Neuronal stem cell (in vitro differentiated cells): ENCODE data around the gene TRIP4.

Experiments
- DNase-seq: peaks from one replicate; pipeline ENCODE4 v3.0.0-alpha.2; 2013; ENCODE audit warnings: low spot score
- H2AFZ ChIP-seq: one replicate; pipeline ENCODE4 v1.6.1; 2013; ENCODE audit warnings: mild to moderate bottlenecking, low read length, inconsistent platforms
- H2AK5ac ChIP-seq: 2 replicates; pipeline ENCODE4 v1.6.1; 2013; ENCODE audit warnings: low read depth, mild to moderate bottlenecking, inconsistent platforms, low read length, moderate library complexity, mixed read lengths
- H2BK120ac ChIP-seq: 2 replicates; pipeline ENCODE4 v1.6.1; 2013; ENCODE audit warnings: low read depth, mild to moderate bottlenecking, inconsistent platforms, low read length, moderate library complexity, mixed read lengths
- H2BK12ac ChIP-seq: one replicate; pipeline ENCODE4 v1.6.1; 2013; ENCODE audit warnings: low read length, inconsistent platforms
- H2BK15ac ChIP-seq: 2 replicates; pipeline ENCODE4 v1.6.1; 2013; ENCODE audit warnings: mild to moderate bottlenecking, low read length, inconsistent platforms, mixed read lengths
- H2BK5ac ChIP-seq: one replicate; pipeline ENCODE4 v1.6.1; 2013; ENCODE audit warnings: inconsistent platforms, mild to moderate bottlenecking, low read length, moderate library complexity
- H3K14ac ChIP-seq: one replicate; pipeline ENCODE4 v1.6.1; 2013; ENCODE audit warnings: low read length, inconsistent platforms
- H3K18ac ChIP-seq: 2 replicates; pipeline ENCODE4 v1.6.1; 2013; ENCODE audit warnings: low read length, inconsistent platforms
- H3K23ac ChIP-seq: 2 replicates; pipeline ENCODE4 v1.6.1; 2013; ENCODE audit warnings: low read depth, mild to moderate bottlenecking, mixed read lengths, low read length, inconsistent platforms; ENCODE audit not compliant: poor library complexity
- H3K27ac ChIP-seq: replicated peaks from 3 replicates; pipeline ENCODE4 v1.5.1; 2013; ENCODE audit warnings: low read length, inconsistent platforms
- H3K27me3 ChIP-seq, 3 experiments: 2 replicates each; pipeline ENCODE4 v1.6.1; 2013; ENCODE audit warnings: low read length in 3 of 3, mild to moderate bottlenecking in 2 of 3, inconsistent platforms in 1 of 3, low read depth in 1 of 3, mixed read lengths in 1 of 3, moderate library complexity in 1 of 3; ENCODE audit not compliant: control insufficient read depth in 3 of 3, insufficient read depth in 3 of 3
- H3K36me3 ChIP-seq, 2 donors: replicated peaks in 1 of 2; 2 replicates each; pipeline ENCODE4 v1.6.1; 2013; ENCODE audit warnings: low read length in 2 of 2; ENCODE audit not compliant: control insufficient read depth in 2 of 2, insufficient read depth in 2 of 2
- H3K4ac ChIP-seq: 2 replicates; pipeline ENCODE4 v1.6.1; 2013; ENCODE audit warnings: inconsistent platforms, mild to moderate bottlenecking, low read length, moderate library complexity
- H3K4me1 ChIP-seq, 2 donors: 1 replicate in 1 of 2; 2 replicates in 1 of 2; pipeline ENCODE4 v1.6.1; 2013; ENCODE audit warnings: low read length in 2 of 2, low read depth in 1 of 2; ENCODE audit not compliant: control insufficient read depth in 2 of 2, insufficient read depth in 1 of 2
- H3K4me2 ChIP-seq: one replicate; pipeline ENCODE4 v1.6.1; 2013; ENCODE audit warnings: mild to moderate bottlenecking, low read length, inconsistent platforms; ENCODE audit not compliant: insufficient read depth, poor library complexity, severe bottlenecking
- H3K4me3 ChIP-seq, 2 donors: 2 replicates each; pipeline ENCODE4 v1.5.1; 2013; ENCODE audit warnings: low read length in 2 of 2, mild to moderate bottlenecking in 2 of 2, inconsistent platforms in 1 of 2, moderate library complexity in 1 of 2
- H3K79me1 ChIP-seq: one replicate; pipeline ENCODE4 v1.6.1; 2013; ENCODE audit warnings: low read depth, mild to moderate bottlenecking, inconsistent platforms, low read length, moderate library complexity
- H3K9ac ChIP-seq: one replicate; pipeline ENCODE4 v1.6.1; 2013; ENCODE audit warnings: mild to moderate bottlenecking, low read depth, low read length, inconsistent platforms; ENCODE audit not compliant: poor library complexity
- H3K9me3 ChIP-seq, 2 donors: replicated peaks in 1 of 2; 2 replicates each; pipeline versions ENCODE3 to v1.6.1; 2013; ENCODE audit warnings: low read length in 2 of 2, mild to moderate bottlenecking in 2 of 2, inconsistent platforms in 1 of 2, low read depth in 1 of 2, mixed read lengths in 1 of 2, moderate library complexity in 1 of 2; ENCODE audit not compliant: control insufficient read depth in 2 of 2, insufficient read depth in 1 of 2
- H4K8ac ChIP-seq: one replicate; pipeline ENCODE4 v1.6.1; 2013; ENCODE audit warnings: low read depth, mild to moderate bottlenecking, inconsistent platforms, low read length, moderate library complexity
- H4K91ac ChIP-seq: one replicate; pipeline ENCODE4 v1.6.1; 2013; ENCODE audit warnings: low read length, low read depth, mild to moderate bottlenecking, inconsistent platforms; ENCODE audit not compliant: poor library complexity
- WGBS, 2 donors: extraction: QIAGEN DNeasy Blood & Tissue Kit; methylation state at CpG; one replicate each; pipeline ENCODE4 v1.1.7; 2013; ENCODE audit warnings: missing lambda C conversion rate in 2 of 2, mixed read lengths in 1 of 2; ENCODE audit not compliant: insufficient read length in 2 of 2, insufficient replicate concordance in 1 of 2; ENCODE audit errors: extremely low coverage in 2 of 2; 5-methylcytosine and 5-hydroxymethylcytosine counted together

TRIP4 gene

GRCh38 chr15:64476550-64476949 lies 88.9 kb downstream of the TRIP4 start:
- DNase-seq = no peak
- Histone ChIP-seq H3K4me3 (no peak overlapping the region), H2BK12ac (no peak overlapping the region), H3K18ac (no peak overlapping the region), H4K91ac (no peak overlapping the region), H4K8ac (no peak overlapping the region), H3K36me3 (peaks cover 0 to 43% of the 10 kb centered on the region in 2 donors), H2AK5ac (no peak overlapping the region), H3K14ac (no peak overlapping the region), H3K79me1 (peaks cover 4% of the 10 kb centered on the region), H3K27me3 (no peaks in the 10 kb centered on the region), H3K4me1 (no peaks in the 10 kb centered on the region), H3K23ac (no peak overlapping the region), H3K9ac (no peak overlapping the region), H2BK15ac (no peak overlapping the region), H3K27ac (no peak overlapping the region), H2BK5ac (no peak overlapping the region), H2AFZ (no peak overlapping the region), H3K4me2 (no peak overlapping the region), H2BK120ac (no peak overlapping the region), H3K9me3 (no peaks in the 10 kb centered on the region), H3K4ac (no peak overlapping the region)
- WGBS, 2 donors = no CpG with 5 or more reads among the region's 1 CpG

DNA sequence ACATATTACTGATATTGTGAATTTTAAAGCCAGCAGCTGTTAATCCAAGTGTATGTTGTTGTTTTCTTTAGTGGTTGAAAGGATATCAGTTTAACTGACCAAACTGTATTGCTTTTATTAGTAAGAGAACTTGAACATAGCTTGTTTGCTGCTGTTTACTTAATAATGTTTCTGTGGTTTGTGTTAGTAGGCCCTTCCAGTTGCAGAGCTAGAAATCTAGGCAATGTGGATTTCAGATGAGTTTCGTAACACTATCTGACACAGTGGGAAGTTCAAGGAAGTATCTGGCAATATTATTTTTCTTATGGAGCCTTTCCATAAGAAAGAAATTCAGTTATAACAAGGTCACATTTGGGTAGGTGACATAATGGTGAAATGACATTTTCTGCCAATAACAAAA lies 91.2 kb downstream of the TRIP4 start:
- H2BK120ac ChIP-seq = no peak overlapping the region
- no peak overlapping the region for H3K4me3 ChIP-seq
- H3K4ac ChIP-seq = no peak overlapping the region
- no peak overlapping the region for H4K91ac ChIP-seq
- H4K8ac ChIP-seq = no peak overlapping the region
- H3K9me3 ChIP-seq = no peaks in the 10 kb centered on the region
- H3K9ac ChIP-seq = no peak overlapping the region
- H3K36me3 ChIP-seq = peaks cover 1 to 42% of the 10 kb centered on the region in 2 donors
- WGBS, 2 donors = no CpG with 5 or more reads among the region's 1 CpG
- no peaks in the 10 kb centered on the region for H3K27me3 ChIP-seq
- H2AFZ ChIP-seq = no peak overlapping the region
- no peak overlapping the region for H2BK12ac ChIP-seq
- no peak for DNase-seq
- no peaks in the 10 kb centered on the region for H3K4me1 ChIP-seq
- no peak overlapping the region for H3K27ac ChIP-seq
- no peak overlapping the region for H3K23ac ChIP-seq
- no peak overlapping the region for H3K18ac ChIP-seq
- H3K79me1 ChIP-seq = peaks cover 2% of the 10 kb centered on the region
- no peak overlapping the region for H2AK5ac ChIP-seq
- H3K14ac ChIP-seq = no peak overlapping the region
- no peak overlapping the region for H2BK15ac ChIP-seq
- H2BK5ac ChIP-seq = no peak overlapping the region
- H3K4me2 ChIP-seq = no peak overlapping the region

GRCh38 chr15:64480891-64481290 lies 93.3 kb downstream of the TRIP4 start:
- peaks cover 1 to 47% of the 10 kb centered on the region in 2 donors for H3K36me3 ChIP-seq
- no peak overlapping the region for H3K4ac ChIP-seq
- no peak overlapping the region for H4K91ac ChIP-seq
- no peak overlapping the region for H3K18ac ChIP-seq
- H3K9me3 ChIP-seq = no peaks in the 10 kb centered on the region
- no peak overlapping the region for H3K27ac ChIP-seq
- no peak overlapping the region for H3K4me3 ChIP-seq
- no peaks in the 10 kb centered on the region for H3K27me3 ChIP-seq
- H2BK5ac ChIP-seq = no peak overlapping the region
- H3K14ac ChIP-seq = no peak overlapping the region
- no peak overlapping the region for H3K4me2 ChIP-seq
- DNase-seq = no peak
- H4K8ac ChIP-seq = no peak overlapping the region
- no peak overlapping the region for H2AFZ ChIP-seq
- no peak overlapping the region for H3K23ac ChIP-seq
- no peak overlapping the region for H3K9ac ChIP-seq
- H3K4me1 ChIP-seq = no peaks in the 10 kb centered on the region
- no peak overlapping the region for H2BK15ac ChIP-seq
- no CpG with 5 or more reads among the region's 4 CpGs for WGBS, 2 donors
- no peak overlapping the region for H2BK12ac ChIP-seq
- no peak overlapping the region for H2BK120ac ChIP-seq
- H2AK5ac ChIP-seq = no peak overlapping the region
- H3K79me1 ChIP-seq = peaks cover 2% of the 10 kb centered on the region

GRCh38 chr15:64483749-64484148 lies 96.1 kb downstream of the TRIP4 start:
- Histone ChIP-seq H3K27ac (no peak overlapping the region), H4K8ac (no peak overlapping the region), H3K18ac (no peak overlapping the region), H3K27me3 (no peaks in the 10 kb centered on the region), H3K36me3 (peaks cover 1 to 56% of the 10 kb centered on the region in 2 donors), H2BK12ac (no peak overlapping the region), H4K91ac (no peak overlapping the region), H3K4me3 (no peak overlapping the region), H2AK5ac (no peak overlapping the region), H3K9me3 (no peaks in the 10 kb centered on the region), H3K4ac (no peak overlapping the region), H3K23ac (no peak overlapping the region), H3K4me2 (no peak overlapping the region), H2BK120ac (no peak overlapping the region), H3K9ac (no peak overlapping the region), H2AFZ (no peak overlapping the region), H3K79me1 (peaks cover 2% of the 10 kb centered on the region), H3K14ac (no peak overlapping the region), H2BK15ac (no peak overlapping the region), H3K4me1 (no peaks in the 10 kb centered on the region), H2BK5ac (no peak overlapping the region)
- no peak for DNase-seq
